Right ventricle myocardium inferior (tissue), 1 donor: ENCODE measurements around the gene SPECC1. TPM values are rescaled to one million over a fixed set of nuclear protein-coding genes. Genes with fewer than 3 reads are reported as not detected.
"Not testable (repeated sequence)": the region's sequence is repeated elsewhere in the genome, so short reads cannot be mapped to it uniquely, and the experiment has no call there.

ENCODE experiments used
- ATAC-seq: fragments of 200-7000 bp; cut with Tn5 transposase; one replicate; pipeline ENCODE4 v1.9.1; 2020; ENCODE audit warnings: mild to moderate bottlenecking, moderate library complexity
- DNase-seq: peaks from one replicate; pipeline ENCODE4 v3.0.0; 2021; ENCODE audit errors: missing footprints
- intact Hi-C: fragments of 100-400 bp; cut with DNase I; formaldehyde crosslinking; loops from one replicate; pipeline ENCODE4 v1.11.0; 2022
- total RNA-seq: library from RNA; stranded (reverse); fragmentation: NEBNext Ultra II Directional; extraction: Animal tissue kit (Norgen Biotek cat#: 25700); gene quantifications from one replicate; pipeline ENCODE4 v1.2.1, GENCODE V29; 2021
- donor health status: DM: no; HTN: yes; CAD: no; lungs with severe emphysema.

The SPECC1 gene
- total RNA-seq, 1 donor from 2014 or later = 10.5 TPM

DNA sequence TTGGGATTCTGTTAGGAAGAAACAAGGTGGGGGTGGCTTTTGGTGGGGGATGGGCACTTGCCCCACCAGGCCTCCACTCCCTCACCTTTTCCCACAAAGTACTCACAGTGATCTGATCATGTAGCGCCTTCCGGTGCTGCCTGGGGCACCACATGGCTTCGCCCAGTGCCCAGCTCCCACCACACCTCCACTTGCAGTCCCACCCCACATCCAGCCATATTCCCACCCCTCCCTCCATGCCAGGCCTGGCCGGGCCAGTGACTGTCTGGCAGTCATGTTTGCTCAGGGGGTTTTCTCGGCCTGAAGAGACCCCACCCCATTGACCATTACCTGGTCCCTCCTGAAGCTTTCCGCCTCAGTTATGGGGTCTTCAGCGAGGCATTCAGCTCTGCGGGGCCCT lies 201.5 kb downstream of the SPECC1 start:
- DNase-seq (no peak), ATAC-seq (no peak)
- intact Hi-C loops = no loop called here

DNA sequence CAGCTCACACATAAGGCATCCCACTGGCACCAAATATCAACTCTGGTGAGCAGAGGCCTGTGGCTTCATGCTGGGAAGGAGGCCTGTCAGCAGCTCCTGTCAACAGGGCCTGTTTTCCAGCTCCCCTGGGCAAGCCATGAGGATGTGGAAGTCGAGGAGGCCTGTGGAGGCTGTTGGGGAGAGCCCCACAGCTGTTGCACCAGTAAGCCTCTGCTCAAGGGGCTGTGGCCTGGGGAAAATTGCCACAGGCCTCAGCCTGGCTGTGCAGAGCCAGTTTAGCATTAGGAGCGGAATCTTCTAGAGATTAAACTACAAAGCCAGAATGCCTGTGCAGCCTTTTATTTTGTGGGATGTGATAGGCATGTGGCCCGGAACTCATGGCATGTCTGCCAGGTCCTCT lies 202.1 kb downstream of the SPECC1 start:
- no peak for ATAC-seq
- intact Hi-C loops = no loop called here
- no peak for DNase-seq

DNA sequence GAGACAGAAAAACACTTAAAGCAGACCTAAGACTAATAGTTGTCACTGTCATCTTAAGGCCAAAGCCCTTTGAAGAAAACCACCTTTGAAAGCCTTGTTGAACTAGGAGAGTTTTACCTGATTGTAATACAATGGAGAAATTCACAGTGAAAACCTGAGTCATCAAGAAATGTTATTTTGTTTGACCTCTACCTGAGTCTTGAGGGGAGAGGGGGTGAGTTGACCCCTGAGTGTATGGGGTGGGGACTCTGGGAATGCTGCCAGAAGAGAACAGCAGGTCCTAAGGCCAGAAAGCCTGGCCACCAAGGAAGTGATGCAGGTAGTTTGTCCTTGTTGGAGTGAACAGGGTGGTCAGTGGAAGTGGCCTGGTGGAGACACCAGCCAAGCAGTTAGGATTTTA lies 204.3 kb downstream of the SPECC1 start:
- intact Hi-C loops = no loop called here
- no peak for DNase-seq

DNA sequence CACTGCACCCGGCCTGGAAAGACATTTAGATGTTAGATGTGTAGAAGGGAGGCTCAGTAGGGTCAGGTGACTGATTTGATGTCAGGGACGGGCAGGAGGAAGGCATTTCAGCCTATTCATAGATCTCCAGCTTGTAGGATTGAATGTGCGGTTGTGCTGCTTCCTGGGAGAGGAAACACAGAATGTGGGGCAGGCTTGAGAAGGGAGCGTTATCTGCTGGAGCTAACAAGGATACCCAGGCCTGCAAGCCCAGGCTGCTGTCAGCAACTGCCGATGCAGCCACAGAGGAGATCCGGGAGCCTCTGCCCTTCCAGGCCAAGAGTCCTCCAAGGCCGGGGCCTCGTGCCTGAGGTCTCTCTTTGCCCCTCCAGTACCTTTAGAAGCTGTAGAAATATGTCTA lies 205.6 kb downstream of the SPECC1 start:
- ATAC-seq (no peak), DNase-seq (no peak)
- intact Hi-C loops = no loop called here

More for the DNA sequence above, 204.3 kb downstream of the SPECC1 start:
- no peak for ATAC-seq

DNA sequence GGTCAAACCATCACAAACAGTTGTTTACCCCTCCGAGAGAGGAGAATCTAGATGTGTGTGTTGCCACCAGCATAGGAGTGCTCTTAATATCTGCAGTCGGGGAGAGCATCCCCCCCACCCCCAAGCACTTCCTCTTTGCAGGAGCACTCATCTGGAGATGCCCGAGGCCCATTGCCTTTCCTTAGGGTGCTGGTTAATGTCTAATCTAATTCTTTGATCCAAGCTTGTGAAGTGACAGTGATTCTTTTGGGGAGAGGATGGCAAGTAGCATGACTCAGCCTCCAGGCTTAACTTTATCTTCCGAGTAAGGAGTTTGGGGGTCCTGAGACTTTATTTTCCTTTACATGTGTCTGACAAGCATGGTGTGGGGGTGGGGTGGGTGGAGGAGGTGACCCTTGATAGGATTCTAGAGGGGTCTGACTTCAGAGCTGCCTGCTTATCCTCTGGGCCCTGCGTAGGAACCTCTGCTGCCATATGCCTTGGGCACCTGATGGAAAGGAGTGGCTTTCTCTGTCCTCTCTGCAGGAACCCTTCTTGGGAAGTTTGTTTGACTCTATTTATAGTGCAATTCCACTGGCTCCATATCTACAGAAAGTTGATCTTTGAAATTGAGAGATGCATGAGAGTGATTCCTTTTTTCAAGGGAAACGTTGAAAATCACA lies 207.1 kb downstream of the SPECC1 start:
- no peak for ATAC-seq
- intact Hi-C loops = no loop called here
- DNase-seq = no peak

DNA sequence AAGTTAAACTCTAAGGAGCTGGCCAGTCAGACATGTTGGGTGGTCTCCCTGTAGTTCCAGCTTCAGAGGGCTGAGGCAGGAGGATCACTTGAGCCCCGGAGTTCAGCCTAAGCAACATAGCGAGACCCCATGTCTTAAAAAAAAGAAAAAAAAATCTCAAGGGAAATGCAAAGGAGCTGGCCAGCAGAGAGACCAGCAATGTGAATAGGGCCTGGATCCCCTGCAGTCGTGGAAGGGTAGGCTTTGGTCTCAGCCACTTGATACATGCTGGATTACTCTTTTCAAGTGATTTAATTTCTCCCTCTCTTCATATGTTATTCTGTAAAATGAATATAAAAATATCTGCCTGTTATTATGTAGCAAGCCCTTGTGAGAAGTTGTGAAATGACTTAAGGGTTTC lies 207.7 kb downstream of the SPECC1 start:
- ATAC-seq (no peak), DNase-seq (no peak)
- intact Hi-C loops = no loop called here

DNA sequence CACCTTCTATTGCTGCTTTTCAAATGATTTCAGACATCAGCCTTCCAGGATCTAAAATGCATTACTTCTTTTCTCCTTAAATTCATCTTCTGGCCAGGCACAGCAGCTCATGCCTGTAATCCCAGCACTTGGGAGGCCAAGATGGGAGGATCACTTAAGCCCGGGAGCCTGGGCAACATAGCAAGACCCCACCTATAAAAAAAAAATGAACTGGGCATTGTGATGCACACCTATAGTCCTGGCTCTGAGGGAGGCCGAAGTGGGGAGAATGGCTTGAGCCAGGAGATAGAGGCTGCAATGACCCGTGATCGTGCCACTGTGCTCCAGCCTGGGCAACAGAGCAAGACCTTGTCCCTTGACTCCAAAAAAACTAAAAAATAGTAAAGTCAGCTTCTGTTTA lies 208.5 kb downstream of the SPECC1 start:
- no peak for ATAC-seq
- intact Hi-C loops = no loop called here
- DNase-seq = no peak

DNA sequence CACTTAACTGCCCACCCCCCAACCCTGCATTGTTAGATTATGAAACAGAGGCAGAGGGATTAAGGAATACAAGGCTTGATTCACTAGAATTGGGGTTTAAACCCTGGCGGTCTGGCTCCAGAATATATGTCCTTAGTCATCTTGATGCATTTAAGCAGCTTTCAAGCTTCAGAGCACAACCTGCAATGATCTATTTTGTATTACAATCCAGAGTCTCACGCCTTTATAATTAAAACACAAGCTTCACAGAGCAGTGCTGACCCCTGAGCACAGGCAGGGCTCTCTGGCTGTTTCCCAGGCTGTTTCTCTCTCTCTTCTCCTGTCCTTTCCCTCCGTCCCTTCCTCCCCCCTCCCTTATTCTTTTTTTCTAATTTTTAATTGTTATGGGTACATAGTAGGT lies 209.1 kb downstream of the SPECC1 start:
- intact Hi-C loops = no loop called here
- ATAC-seq = no peak
- DNase-seq = no peak

DNA sequence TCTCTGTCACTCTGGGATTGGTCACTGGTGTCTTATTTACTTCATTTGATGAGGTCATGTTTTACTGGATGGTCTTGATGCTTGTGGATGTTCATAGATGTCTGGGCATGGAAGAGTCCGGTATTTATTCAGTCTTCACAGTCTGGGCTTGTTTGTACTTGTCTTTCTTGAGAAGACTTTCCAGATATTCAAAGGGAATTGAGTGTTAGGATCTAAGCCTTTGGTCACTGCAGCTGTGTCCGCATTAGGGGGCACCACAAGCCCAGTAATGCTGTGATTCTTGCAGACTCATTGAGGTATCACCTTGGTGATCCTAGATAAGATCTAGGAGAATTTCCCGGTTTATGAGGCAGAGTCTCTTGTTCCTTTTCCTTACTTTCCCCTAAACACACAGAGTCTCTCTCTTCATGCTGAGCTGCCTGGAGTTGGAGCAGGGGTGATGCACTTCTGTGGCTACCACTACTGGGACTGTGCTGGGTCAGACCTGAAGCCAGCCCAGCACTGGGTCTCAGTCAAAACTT lies 214.7 kb downstream of the SPECC1 start:
- ATAC-seq (no peak), DNase-seq (no peak)
- intact Hi-C loops = loop anchor here (10.0 kb wide), 2 partner anchors 229 to 621 kb away; no protein-coding TSS in a partner anchor

DNA sequence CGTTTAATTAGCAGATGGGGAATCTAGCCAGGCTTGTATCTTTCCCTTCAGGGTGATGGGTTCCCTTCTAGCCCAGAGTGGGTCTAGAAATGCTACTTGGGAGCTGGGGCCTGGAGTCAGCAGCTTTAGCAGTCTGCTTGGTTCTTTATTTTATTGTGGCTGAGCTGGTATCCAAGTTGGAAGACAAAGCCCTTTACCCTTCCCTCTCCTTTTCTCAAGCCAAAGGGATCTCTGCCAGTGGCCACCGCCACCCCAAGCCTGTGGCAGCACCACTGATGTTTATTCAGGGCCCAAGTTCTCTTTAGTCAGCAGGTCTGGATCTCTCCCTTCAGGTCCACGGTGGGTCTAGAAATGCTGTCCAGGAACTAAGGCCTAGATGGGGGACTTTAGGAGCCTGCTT lies 215.2 kb downstream of the SPECC1 start:
- DNase-seq (no peak), ATAC-seq (no peak)

DNA sequence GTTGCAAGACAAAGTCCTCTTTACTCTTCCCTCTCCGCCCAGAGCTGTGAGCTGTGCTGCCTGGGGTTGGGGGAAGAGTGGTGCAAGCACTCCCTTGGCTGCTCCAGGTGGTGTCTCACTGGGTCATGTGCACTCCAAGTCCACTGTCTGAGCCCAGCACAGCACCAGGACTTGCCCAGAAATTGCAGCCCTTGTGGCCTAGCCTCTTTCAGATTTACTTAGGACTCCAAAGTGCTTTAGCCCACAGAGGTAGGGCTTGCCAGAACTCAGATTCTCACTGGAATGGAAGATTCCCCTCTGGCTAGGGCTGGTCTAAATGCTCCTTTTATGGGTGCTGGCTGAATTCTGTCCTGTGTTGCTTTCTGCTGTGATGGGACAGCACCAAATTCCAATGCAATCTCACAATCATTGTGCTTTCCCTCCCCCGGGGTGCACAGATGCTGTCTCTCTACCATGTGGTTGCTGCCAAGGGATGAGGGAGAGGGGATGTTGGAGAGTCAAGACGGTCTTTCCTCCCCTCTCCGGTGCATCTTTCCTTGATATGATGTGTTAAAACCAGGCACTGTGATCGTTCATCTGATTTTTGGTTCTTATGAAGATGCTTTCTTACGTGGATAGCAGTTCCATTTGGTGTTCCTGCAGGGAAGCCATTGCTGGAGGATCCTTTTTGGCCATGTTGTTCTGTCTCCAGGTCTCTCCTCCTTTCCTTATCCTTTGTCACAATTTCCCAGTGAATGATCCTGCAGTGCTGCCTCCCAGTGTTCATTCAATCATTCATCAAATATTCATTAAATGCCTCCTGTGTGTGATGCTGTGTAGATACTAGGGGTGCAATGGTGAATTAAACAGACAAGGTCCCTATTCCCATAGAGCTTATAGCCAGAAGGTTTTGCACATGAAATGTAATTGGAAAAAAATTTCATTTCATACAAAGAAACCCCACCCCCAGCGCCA lies 216.3 kb downstream of the SPECC1 start:
- no peak for ATAC-seq
- intact Hi-C loops = loop anchor here (5.0 to 10.0 kb wide), 4 partner anchors 97 to 619 kb away; no protein-coding TSS in a partner anchor
- DNase-seq = no peak

More for the DNA sequence above, 215.2 kb downstream of the SPECC1 start:
- intact Hi-C loops = loop anchor here (10.0 kb wide), 2 partner anchors 230 to 620 kb away; no protein-coding TSS in a partner anchor

DNA sequence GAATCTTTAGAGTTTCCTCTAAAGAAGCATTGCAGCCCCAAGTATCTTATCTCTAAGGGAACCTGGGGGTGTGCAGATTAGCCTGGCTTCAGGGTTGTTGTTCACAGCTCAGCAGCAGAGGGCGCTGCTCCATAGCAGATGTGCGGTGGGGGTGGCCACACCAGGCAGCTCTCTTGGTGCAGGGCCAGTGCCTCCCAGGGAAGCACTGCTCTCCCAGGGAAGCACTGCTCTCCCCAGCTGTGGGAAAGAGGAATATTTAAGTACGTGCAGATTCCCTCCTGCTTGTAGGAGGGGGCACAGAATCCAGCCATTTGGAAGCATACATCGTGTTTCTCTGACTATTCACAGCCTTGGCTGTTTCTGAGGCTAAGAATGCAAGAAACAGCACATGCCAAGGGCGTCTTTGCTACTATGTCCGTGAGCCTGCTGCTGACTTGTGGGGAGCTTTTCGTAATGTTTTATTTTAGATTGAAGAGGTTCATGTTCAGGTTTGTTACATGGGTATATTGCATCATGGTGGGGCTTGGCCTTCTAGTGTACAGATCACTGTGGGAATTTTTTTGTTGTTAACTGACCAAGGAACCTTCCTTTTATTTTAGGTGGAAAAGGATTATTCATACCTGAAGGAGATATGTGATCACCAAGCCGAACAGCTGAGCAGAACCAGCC lies 217.8 kb downstream of the SPECC1 start:
- intact Hi-C loops = loop anchor here (5.0 to 10.0 kb wide), 4 partner anchors 95 to 618 kb away; no protein-coding TSS in a partner anchor
- ATAC-seq (peak; percentile 96), DNase-seq (peak; percentile 86)

DNA sequence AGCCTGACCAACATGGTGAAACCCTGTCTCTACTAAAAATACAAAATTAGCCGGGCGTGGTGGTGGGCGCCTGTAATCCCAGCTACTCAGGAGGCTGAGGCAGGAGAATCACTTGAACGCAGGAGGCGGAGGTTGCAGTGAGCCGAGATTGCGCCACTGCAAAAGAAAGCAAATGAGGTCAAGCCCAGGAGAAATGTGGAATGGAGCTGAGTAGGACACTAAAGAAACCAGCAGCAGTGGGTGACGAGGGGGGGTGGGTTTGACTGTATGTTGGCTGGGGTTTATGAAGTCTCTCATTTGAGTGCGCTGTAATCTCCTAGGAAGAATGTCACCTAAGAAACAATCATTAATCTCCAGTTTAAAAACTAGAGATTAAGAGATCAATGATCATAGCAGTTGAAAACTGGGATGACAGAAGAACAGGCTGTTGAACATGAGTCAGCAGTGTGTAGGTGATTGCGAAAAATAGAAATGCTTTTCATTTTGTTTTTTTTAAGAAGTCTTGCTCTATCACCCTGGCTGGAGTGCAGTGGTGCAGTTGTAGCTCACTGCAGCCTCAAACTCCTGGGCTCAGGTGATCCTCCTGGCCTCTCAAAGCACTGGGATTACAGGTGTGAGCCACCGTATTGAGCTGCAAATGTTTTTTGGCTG lies 218.7 kb downstream of the SPECC1 start:
- intact Hi-C loops = loop anchor here (5.0 to 10.0 kb wide), 4 partner anchors 94 to 617 kb away; no protein-coding TSS in a partner anchor
- not testable (repeated sequence) for DNase-seq, ATAC-seq

DNA sequence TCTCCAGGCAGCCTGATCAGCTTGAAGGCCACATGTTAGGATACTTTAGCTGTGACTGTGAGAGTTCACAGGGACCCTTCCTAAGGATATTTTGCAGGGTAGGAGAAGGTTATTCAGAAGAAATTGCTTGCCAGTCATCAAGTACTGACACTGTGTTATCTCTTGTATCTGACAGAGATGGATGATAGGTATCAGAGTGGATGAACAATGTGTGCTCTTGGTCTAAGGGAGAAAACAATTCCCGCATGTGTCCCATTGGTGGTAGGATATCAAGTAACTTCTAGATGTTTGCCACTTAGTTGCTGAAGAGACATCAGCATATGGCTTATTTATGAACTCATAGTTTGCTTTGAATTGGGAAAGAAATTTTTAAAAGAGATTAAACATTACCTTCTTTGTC lies 219.3 kb downstream of the SPECC1 start:
- ATAC-seq = no peak
- intact Hi-C loops = loop anchor here (5.0 to 10.0 kb wide), 4 partner anchors 94 to 616 kb away; no protein-coding TSS in a partner anchor

DNA sequence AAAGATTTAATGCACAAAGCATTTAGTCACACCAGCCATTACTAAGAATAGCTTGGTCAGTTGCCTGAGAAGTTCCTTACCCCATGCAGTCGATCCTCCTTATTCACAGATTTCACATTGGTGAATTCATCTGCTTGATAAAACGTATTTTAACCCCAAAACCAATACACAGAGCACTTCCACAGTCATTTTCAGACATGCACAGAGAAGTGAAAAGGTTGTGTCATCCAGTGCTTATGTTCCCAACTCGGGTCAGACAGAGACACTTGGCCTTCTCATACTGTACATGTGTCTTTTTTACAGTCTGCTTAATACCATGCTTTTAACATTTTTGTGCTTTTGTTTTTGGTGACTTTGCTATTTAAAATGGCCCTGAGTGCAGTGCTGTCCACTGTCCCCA lies 219.7 kb downstream of the SPECC1 start:
- no peak for DNase-seq
- intact Hi-C loops = loop anchor here (5.0 to 10.0 kb wide), 4 partner anchors 93 to 616 kb away; no protein-coding TSS in a partner anchor
- ATAC-seq = no peak

More for the DNA sequence above, 219.3 kb downstream of the SPECC1 start:
- no peak for DNase-seq

DNA sequence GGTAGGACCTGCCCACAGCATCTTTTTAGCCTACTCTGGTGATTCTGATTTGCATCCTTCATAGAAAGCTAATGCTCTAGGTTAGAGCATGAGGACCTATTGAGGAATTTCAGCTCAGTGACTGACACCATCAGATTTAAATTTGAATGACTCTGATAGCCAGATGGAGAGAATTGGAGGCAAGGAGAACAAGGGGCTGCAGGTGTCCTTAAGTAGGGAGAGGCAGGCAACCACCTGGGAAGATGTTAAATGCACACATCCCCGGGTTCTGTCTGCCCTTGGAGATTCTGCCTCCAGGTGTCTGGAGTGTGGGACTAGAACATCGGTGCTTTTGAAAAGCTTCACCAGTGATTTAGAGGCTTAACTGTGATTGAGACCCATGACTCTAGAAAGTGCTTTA lies 221.8 kb downstream of the SPECC1 start:
- ATAC-seq (no peak), DNase-seq (no peak)
- intact Hi-C loops = no loop called here

DNA sequence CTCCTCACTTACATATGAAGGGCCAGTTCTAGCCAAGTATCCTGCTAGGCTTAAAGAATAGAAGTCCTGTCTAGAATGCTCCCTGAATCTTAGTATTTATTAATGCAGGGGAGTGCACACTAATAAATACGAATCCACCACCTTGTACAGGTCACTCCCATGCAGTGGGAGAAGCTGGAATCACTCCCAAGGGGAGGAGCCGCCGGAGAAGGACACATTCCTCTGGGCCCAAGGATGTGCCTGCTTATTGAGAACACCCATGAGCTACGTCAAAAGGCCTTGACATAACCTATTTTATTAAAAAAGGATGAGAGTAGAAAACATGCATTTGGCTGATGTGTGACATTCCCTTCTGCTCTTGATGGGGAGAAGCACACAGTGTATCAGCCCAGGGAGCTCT lies 223.5 kb downstream of the SPECC1 start:
- intact Hi-C loops = no loop called here
- ATAC-seq = no peak
- DNase-seq = no peak

DNA sequence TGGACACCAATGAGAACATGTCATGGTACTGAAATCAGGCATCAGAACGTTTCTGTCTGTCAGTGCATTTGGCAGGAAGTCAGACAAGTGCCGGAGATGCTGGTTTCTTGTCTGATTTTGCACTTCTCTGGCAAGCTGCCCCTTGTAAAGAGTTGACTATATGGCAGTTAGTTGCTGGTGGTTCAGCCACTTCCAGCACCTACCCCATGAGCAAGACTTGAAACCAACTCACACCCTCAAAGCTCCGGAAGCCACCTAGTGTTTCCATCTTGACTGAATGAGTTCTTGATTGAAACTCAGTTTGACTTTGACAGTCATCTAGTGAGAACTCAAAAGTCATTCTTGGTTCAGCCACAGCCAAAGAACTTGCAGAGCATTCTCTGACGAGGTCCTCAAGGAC lies 225.1 kb downstream of the SPECC1 start:
- intact Hi-C loops = no loop called here
- DNase-seq = no peak
- ATAC-seq = no peak
